ENCODE data around the gene ATP11A. TPM values are rescaled to one million over a fixed set of nuclear protein-coding genes. Genes with fewer than 3 reads are reported as not detected.

The ATP11A gene
- total and polyA plus RNA-seq, 9 of the 15 experiments (the other 6 are each of a cell fraction or from before 2014, with no cell fraction given): 0.38 to 34.2 (median 4.2) TPM

- Histone ChIP-seq H3K9me3 (replicated peaks; ENCODE audit: control insufficient read depth, insufficient read depth, low read depth, low read length) (no peaks in the 10 kb centered on the region), H3K9ac (ENCODE audit: insufficient read depth in 1 of 2, low read depth in 2 of 2, low read length in 2 of 2) (no peak overlapping the region), H4K20me1 (replicated peaks; ENCODE audit: control insufficient read depth, insufficient read depth, low read length) (no peaks in the 10 kb centered on the region), H3K27me3 (ENCODE audit: control insufficient read depth in 2 of 2, insufficient read depth in 2 of 2, low read length in 2 of 2) (no peaks in the 10 kb centered on the region), H3K79me2 (ENCODE audit: control insufficient read depth, insufficient read depth, low read length) (no peaks in the 10 kb centered on the region), H3K4me1 (replicated peaks in 1 of 2; ENCODE audit: control insufficient read depth in 2 of 2, insufficient read depth in 2 of 2, low read length in 2 of 2) (peaks cover 0 to 15% of the 10 kb centered on the region in 2 experiments; a peak in 2 of 5 replicates), H3K4me2 (ENCODE audit: insufficient read depth, low read length) (no peak overlapping the region), H3K36me3 (ENCODE audit: control insufficient read depth, insufficient read depth, low read length) (peaks cover 28% of the 10 kb centered on the region; the same call in 1 of the 3 replicates), H3K9me1 (ENCODE audit: control insufficient read depth, insufficient read depth, low read length) (no peaks in the 10 kb centered on the region), H3K27ac (ENCODE audit: extremely low read depth, low read depth, low read length) (no peak overlapping the region), H2AFZ (ENCODE audit: low read depth, low read length) (no peak overlapping the region), H3K4me3 (no peak overlapping the region)
- ChIA-PET POLR2A (interaction anchor here (0.9 kb wide), 1 partner anchor 9 kb away, joined by 3 read pairs; no protein-coding TSS in a partner anchor), CTCF (ENCODE audit: low intra/inter-chr PET ratio) (no interaction called here)
- in situ Hi-C loops (cut with MboI): loop anchor here (10.0 kb wide), 1 partner anchor 233 kb away; no protein-coding TSS in a partner anchor
- 84% methylated on average over 7 of the region's 11 CpGs for WGBS (ENCODE audit: insufficient coverage, low coverage, missing lambda C conversion rate)
- no peak for TF ChIP-seq FOSL1 (tag; conservative IDR thresholded peaks at IDR 0.05)
- no peak for TF ChIP-seq HLTF (IDR thresholded peaks at IDR 0.05)
- TF ChIP-seq E2F1 (CRISPR knock-in tag; IDR thresholded peaks at IDR 0.05): no peak
- TF ChIP-seq HSF4 (CRISPR knock-in tag; IDR thresholded peaks at IDR 0.05; ENCODE audit: borderline replicate concordance): no peak
- TF ChIP-seq ERF (CRISPR knock-in tag; IDR thresholded peaks at IDR 0.05): no peak
- FAIRE-seq (no peak), ATAC-seq (no peak), DNase-seq (ENCODE audit: extremely low read depth in 1 of 4, low spot score in 3 of 4) (no peak)
- intact Hi-C loops (cut with micrococcal nuclease): no loop called here
- BruUV-seq (replicated peaks): no TSS peak
These were observed 187.7 kb downstream of the ATP11A start for GRCh38 chr13:112877539-112877938.
